Measurements from ENCODE around the gene HOMEZ. TPM values are rescaled to one million over a fixed set of nuclear protein-coding genes. Genes with fewer than 3 reads are reported as not detected.

HOMEZ gene
- total and polyA plus RNA-seq, 2 of the 8 experiments (the other 6 are each of a cell fraction or from before 2014, with no cell fraction given) = 9.1 to 15.9 TPM

DNA sequence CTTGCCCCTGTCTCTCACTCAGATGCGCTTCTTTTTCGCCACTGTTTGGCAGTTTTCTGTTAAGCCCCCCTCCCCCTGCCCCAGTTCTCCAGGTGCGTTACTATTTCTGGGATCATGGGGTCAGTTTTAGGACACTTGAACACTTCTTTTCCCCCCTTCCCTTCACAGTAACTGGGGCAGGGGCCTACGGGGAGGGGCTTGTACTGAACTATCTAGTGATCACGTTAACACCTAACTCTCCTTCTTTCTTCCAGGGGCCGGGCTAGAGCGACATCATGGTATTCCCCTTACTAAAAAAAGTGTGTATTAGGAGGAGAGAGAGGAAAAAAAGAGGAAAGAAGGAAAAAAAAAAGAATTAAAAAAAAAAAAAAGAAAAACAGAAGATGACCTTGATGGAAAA lies 39.1 kb upstream of the HOMEZ start:
- 97% methylated on average over 5 of the region's 7 CpGs; no CpG with 5 or more reads in 1 of the 2 experiments for WGBS, 2 experiments (ENCODE audit: extremely low coverage in 1 of 2, insufficient coverage in 1 of 2, insufficient read length in 1 of 2, insufficient replicate concordance in 2 of 2, low coverage in 1 of 2, low lambda C conversion rate in 2 of 2, missing lambda C conversion rate in 1 of 2)
- no peak overlapping the region for H2AFZ ChIP-seq (ENCODE audit: low read length)
- no peak overlapping the region for H2AK5ac ChIP-seq (ENCODE audit: low read depth, low read length)
- H3K9ac ChIP-seq (replicated peaks in 1 of 4; ENCODE audit: extremely low read depth in 1 of 4, low read depth in 3 of 4, low read length in 3 of 4) = no peak overlapping the region
- no peak overlapping the region for H3K14ac ChIP-seq (ENCODE audit: insufficient read length)
- H4K20me1 ChIP-seq (replicated peaks in 1 of 2; ENCODE audit: control insufficient read depth in 1 of 2, insufficient read depth in 2 of 2, low read length in 2 of 2) = no peaks in the 10 kb centered on the region
- H2BK5ac ChIP-seq (ENCODE audit: low read depth, low read length) = no peak overlapping the region
- H4K5ac ChIP-seq (ENCODE audit: insufficient read length, low read depth, low read length) = no peak overlapping the region
- peaks cover 0 to 6% (median 2%) of the 10 kb centered on the region in 4 experiments; a peak in 6 of 7 replicates for H3K4me1 ChIP-seq (replicated peaks in 1 of 4; ENCODE audit: control insufficient read depth in 3 of 4, insufficient read depth in 4 of 4, low read length in 3 of 4)
- H4K8ac ChIP-seq (ENCODE audit: extremely low read depth, insufficient read depth, low read length) = no peak overlapping the region
- no peak overlapping the region for H3K4me2 ChIP-seq (ENCODE audit: insufficient read depth in 1 of 2, low read depth in 2 of 2, low read length in 2 of 2)
- H3K23me2 ChIP-seq (ENCODE audit: low read depth, low read length) = peaks cover 10% of the 10 kb centered on the region
- H2BK15ac ChIP-seq (ENCODE audit: low read length) = no peak overlapping the region
- no peaks in the 10 kb centered on the region for H3K9me3 ChIP-seq (ENCODE audit: insufficient read depth in 2 of 2, low read depth in 1 of 2, low read length in 1 of 2)
- TF ChIP-seq POU5F1 (IDR thresholded peaks at IDR 0.05; ENCODE audit: low read depth, low read length) = no peak
- no peak for TF ChIP-seq CTBP2 (IDR thresholded peaks at IDR 0.05; ENCODE audit: borderline replicate concordance, insufficient read depth, insufficient read length, low read length)
- TF ChIP-seq FOSL1 (IDR thresholded peaks at IDR 0.05; ENCODE audit: insufficient read depth, low read depth, low read length) = no peak
- TF ChIP-seq TAF1 (IDR thresholded peaks at IDR 0.05; ENCODE audit: low read depth, low read length) = no peak
- no peak for TF ChIP-seq JUND (IDR thresholded peaks at IDR 0.05; ENCODE audit: low read length)
- TF ChIP-seq TEAD4 (IDR thresholded peaks at IDR 0.05; ENCODE audit: low read depth, low read length) = no peak
- no peak for TF ChIP-seq CHD1 (IDR thresholded peaks at IDR 0.05; ENCODE audit: low read depth, low read length)
- no peak for TF ChIP-seq POLR2A (IDR thresholded peaks at IDR 0.05; ENCODE audit: control extremely low read depth in 1 of 2, low read depth in 2 of 2, low read length in 2 of 2)
- no peak for TF ChIP-seq SP2 (IDR thresholded peaks at IDR 0.05; ENCODE audit: low read length)
- no peak for TF ChIP-seq ASH2L (IDR thresholded peaks at IDR 0.05; ENCODE audit: low read length)
- TF ChIP-seq, protein P1, sequence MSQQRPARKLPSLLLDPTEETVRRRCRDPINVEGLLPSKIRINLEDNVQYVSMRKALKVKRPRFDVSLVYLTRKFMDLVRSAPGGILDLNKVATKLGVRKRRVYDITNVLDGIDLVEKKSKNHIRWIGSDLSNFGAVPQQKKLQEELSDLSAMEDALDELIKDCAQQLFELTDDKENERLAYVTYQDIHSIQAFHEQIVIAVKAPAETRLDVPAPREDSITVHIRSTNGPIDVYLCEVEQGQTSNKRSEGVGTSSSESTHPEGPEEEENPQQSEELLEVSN (IDR thresholded peaks at IDR 0.05) = no peak
- H4K91ac ChIP-seq (replicated peaks; ENCODE audit: insufficient read length, low read length) = no peak overlapping the region
- H2BK20ac ChIP-seq (ENCODE audit: low read length) = no peak overlapping the region
- H3K56ac ChIP-seq (replicated peaks; ENCODE audit: insufficient read length, low read depth, low read length) = no peak overlapping the region
- no peak overlapping the region for H2BK12ac ChIP-seq (ENCODE audit: low read depth, low read length)
- DNase-seq (ENCODE audit: low read depth in 1 of 2, low spot score in 2 of 2) (peak in 1 of 2 experiments; percentile 24), FAIRE-seq (no peak)
- no peak overlapping the region for H3K27ac ChIP-seq (ENCODE audit: low read depth, low read length)
- H3K23ac ChIP-seq (ENCODE audit: insufficient read length) = no peak overlapping the region
- CTCF ChIA-PET (ENCODE audit: partially characterized antibody) = interaction anchor here (0.7 to 3.7 kb wide), 4 partner anchors 21 to 184 kb away, joined by 3 to 27 read pairs (median 3); no protein-coding TSS in a partner anchor
- POLR2A ChIA-PET (ENCODE audit: partially characterized antibody) = interaction anchor here (0.9 to 4.0 kb wide), 2 partner anchors 21 to 22 kb away, joined by 3 to 21 read pairs; partner anchors contain the start of gene PPP1R3E
- peaks cover 10% of the 10 kb centered on the region; the same call in 1 of the 2 replicates for H3K79me1 ChIP-seq (ENCODE audit: low read depth, low read length)
- no peak overlapping the region for H3K4ac ChIP-seq (replicated peaks; ENCODE audit: insufficient read length, low read depth, low read length)
- no peak overlapping the region for H3K4me3 ChIP-seq (ENCODE audit: extremely low read depth in 1 of 4, insufficient read depth in 2 of 4, low read depth in 3 of 4, low read length in 4 of 4)
- H3K18ac ChIP-seq (ENCODE audit: extremely low read depth, low read length) = no peak overlapping the region
- H3K79me2 ChIP-seq (ENCODE audit: control insufficient read depth in 1 of 2, insufficient read depth in 2 of 2, low read length in 2 of 2) = peaks cover 11 to 17% of the 10 kb centered on the region in 2 experiments
- H3K36me3 ChIP-seq (ENCODE audit: control insufficient read depth in 2 of 4, insufficient read depth in 4 of 4, low read length in 3 of 4) = peaks cover 9 to 35% (median 24%) of the 10 kb centered on the region in 4 experiments; a peak in 7 of 8 replicates
- no peak overlapping the region for H2BK120ac ChIP-seq (replicated peaks; ENCODE audit: low read depth, low read length)
- H3K27me3 ChIP-seq (replicated peaks in 1 of 4; ENCODE audit: control insufficient read depth in 3 of 4, extremely low read depth in 1 of 4, insufficient read depth in 3 of 4, low read length in 3 of 4) = no peaks in the 10 kb centered on the region

Measured in H1 (cell line).